Measurements from ENCODE around the gene SIK3. TPM values are rescaled to one million over a fixed set of nuclear protein-coding genes. Genes with fewer than 3 reads are reported as not detected.

SIK3 gene
- total and polyA plus RNA-seq, 2 experiments from 2014 or later, result 6.1 to 33.9 TPM

DNA sequence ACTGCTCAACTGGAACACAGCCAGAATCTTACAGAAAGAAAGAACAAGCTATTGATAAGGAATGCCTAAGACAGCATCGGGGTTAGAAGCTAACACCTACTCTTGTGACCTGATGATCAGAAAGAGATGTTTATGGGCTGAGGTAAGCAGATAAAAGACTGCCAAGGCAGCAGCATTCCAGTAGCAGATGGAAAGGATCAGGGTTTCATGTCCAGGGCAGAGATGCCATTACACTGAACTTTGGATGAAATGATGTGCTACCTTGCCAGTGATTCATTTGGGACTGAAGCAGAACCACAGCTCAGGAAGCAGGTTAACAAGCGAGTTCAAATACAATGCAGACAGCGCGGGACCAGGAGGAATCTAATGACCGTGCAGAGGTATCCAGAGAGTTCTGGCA, 233.7 kb downstream of the SIK3 start:
- Mint-ChIP-seq H3K27ac (no peak overlapping the region), H3K27me3 (ENCODE audit: insufficient read depth, low read depth, poor library complexity) (no peaks in the 10 kb centered on the region)

DNA sequence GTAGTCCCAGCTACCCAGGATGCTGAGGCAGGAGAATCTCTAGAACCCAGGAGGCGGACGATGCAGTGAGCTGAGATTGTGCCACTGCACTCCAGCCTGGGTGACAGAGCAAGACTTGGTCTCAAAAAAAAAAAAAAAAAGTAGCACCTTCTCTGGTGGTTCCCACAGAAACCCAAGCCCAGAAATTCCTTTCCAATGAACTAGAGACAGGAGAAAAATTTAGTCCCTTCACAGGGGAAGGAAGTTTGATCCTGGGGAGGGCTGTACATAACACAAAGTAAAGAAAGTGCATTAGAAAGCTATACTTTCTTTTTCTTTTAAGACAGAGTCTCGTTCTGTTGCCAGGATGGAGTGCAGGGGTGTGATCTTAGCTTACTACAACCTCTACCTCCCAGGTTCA, 235.3 kb downstream of the SIK3 start:
- H3K27me3 Mint-ChIP-seq (ENCODE audit: insufficient read depth, low read depth, poor library complexity), result peaks cover 2% of the 10 kb centered on the region
- H3K4me3 Mint-ChIP-seq, result no peak overlapping the region
- Histone ChIP-seq H4K20me1 (replicated peaks; ENCODE audit: insufficient read depth) (no peaks in the 10 kb centered on the region), H3K9me2 (ENCODE audit: insufficient read depth) (no peaks in the 10 kb centered on the region), H3K4me2 (no peak overlapping the region), H2AFZ (no peak overlapping the region), H3K36me3 (ENCODE audit: insufficient read depth) (peaks cover 28% of the 10 kb centered on the region), H3K79me2 (replicated peaks; ENCODE audit: insufficient read depth) (no peaks in the 10 kb centered on the region), H3F3A (replicated peaks; ENCODE audit: low read depth) (no peaks in the 10 kb centered on the region), H3K27ac (ENCODE audit: low read depth) (no peak overlapping the region), H3K4me1 (ENCODE audit: insufficient read depth) (no peaks in the 10 kb centered on the region), H3K4me3 (no peak overlapping the region), H3K27me3 (ENCODE audit: insufficient read depth) (no peaks in the 10 kb centered on the region)
- H3K36me3 Mint-ChIP-seq (ENCODE audit: low read depth), result peaks cover 38% of the 10 kb centered on the region
- DNase-seq (ENCODE audit: low spot score) (no peak), ATAC-seq (no peak)
- H3K4me1 Mint-ChIP-seq, result no peaks in the 10 kb centered on the region
- no peak overlapping the region for H3K27ac Mint-ChIP-seq
- H3K9me3 Mint-ChIP-seq, result no peaks in the 10 kb centered on the region
- TF ChIP-seq, protein P1, sequence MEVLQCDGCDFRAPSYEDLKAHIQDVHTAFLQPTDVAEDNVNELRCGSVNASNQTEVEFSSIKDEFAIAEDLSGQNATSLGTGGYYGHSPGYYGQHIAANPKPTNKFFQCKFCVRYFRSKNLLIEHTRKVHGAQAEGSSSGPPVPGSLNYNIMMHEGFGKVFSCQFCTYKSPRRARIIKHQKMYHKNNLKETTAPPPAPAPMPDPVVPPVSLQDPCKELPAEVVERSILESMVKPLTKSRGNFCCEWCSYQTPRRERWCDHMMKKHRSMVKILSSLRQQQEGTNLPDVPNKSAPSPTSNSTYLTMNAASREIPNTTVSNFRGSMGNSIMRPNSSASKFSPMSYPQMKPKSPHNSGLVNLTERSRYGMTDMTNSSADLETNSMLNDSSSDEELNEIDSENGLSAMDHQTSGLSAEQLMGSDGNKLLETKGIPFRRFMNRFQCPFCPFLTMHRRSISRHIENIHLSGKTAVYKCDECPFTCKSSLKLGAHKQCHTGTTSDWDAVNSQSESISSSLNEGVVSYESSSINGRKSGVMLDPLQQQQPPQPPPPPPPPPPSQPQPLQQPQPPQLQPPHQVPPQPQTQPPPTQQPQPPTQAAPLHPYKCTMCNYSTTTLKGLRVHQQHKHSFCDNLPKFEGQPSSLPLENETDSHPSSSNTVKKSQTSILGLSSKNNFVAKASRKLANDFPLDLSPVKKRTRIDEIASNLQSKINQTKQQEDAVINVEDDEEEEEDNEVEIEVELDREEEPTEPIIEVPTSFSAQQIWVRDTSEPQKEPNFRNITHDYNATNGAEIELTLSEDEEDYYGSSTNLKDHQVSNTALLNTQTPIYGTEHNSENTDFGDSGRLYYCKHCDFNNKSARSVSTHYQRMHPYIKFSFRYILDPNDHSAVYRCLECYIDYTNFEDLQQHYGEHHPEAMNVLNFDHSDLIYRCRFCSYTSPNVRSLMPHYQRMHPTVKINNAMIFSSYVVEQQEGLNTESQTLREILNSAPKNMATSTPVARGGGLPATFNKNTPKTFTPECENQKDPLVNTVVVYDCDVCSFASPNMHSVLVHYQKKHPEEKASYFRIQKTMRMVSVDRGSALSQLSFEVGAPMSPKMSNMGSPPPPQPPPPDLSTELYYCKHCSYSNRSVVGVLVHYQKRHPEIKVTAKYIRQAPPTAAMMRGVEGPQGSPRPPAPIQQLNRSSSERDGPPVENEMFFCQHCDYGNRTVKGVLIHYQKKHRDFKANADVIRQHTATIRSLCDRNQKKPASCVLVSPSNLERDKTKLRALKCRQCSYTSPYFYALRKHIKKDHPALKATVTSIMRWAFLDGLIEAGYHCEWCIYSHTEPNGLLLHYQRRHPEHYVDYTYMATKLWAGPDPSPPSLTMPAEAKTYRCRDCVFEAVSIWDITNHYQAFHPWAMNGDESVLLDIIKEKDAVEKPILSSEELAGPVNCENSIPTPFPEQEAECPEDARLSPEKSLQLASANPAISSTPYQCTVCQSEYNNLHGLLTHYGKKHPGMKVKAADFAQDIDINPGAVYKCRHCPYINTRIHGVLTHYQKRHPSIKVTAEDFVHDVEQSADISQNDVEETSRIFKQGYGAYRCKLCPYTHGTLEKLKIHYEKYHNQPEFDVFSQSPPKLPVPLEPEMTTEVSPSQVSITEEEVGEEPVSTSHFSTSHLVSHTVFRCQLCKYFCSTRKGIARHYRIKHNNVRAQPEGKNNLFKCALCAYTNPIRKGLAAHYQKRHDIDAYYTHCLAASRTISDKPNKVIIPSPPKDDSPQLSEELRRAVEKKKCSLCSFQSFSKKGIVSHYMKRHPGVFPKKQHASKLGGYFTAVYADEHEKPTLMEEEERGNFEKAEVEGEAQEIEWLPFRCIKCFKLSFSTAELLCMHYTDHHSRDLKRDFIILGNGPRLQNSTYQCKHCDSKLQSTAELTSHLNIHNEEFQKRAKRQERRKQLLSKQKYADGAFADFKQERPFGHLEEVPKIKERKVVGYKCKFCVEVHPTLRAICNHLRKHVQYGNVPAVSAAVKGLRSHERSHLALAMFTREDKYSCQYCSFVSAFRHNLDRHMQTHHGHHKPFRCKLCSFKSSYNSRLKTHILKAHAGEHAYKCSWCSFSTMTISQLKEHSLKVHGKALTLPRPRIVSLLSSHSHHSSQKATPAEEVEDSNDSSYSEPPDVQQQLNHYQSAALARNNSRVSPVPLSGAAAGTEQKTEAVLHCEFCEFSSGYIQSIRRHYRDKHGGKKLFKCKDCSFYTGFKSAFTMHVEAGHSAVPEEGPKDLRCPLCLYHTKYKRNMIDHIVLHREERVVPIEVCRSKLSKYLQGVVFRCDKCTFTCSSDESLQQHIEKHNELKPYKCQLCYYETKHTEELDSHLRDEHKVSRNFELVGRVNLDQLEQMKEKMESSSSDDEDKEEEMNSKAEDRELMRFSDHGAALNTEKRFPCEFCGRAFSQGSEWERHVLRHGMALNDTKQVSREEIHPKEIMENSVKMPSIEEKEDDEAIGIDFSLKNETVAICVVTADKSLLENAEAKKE (CRISPR knock-in tag; IDR thresholded peaks at IDR 0.05), result no peak
- TF ChIP-seq POLR2AphosphoS5 (IDR thresholded peaks at IDR 0.05; ENCODE audit: low read depth), result no peak
- no peak for TF ChIP-seq CREB1 (CRISPR knock-in tag; IDR thresholded peaks at IDR 0.05; ENCODE audit: low read depth)
- no peak for TF ChIP-seq ZNF114 (CRISPR knock-in tag; IDR thresholded peaks at IDR 0.05)
- TF ChIP-seq EZH2 (IDR thresholded peaks at IDR 0.05; ENCODE audit: low read depth, unreplicated experiment), result no peak
- no peak for TF ChIP-seq JUNB (IDR thresholded peaks at IDR 0.05; ENCODE audit: unreplicated experiment)
- no peak for TF ChIP-seq ZNF331 (CRISPR knock-in tag; IDR thresholded peaks at IDR 0.05; ENCODE audit: low read depth)
- TF ChIP-seq, protein P2, sequence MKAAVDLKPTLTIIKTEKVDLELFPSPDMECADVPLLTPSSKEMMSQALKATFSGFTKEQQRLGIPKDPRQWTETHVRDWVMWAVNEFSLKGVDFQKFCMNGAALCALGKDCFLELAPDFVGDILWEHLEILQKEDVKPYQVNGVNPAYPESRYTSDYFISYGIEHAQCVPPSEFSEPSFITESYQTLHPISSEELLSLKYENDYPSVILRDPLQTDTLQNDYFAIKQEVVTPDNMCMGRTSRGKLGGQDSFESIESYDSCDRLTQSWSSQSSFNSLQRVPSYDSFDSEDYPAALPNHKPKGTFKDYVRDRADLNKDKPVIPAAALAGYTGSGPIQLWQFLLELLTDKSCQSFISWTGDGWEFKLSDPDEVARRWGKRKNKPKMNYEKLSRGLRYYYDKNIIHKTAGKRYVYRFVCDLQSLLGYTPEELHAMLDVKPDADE (IDR thresholded peaks at IDR 0.05), result no peak
- TF ChIP-seq NANOG (IDR thresholded peaks at IDR 0.05; ENCODE audit: borderline replicate concordance), result no peak
- TF ChIP-seq STAT1 (IDR thresholded peaks at IDR 0.05; ENCODE audit: unreplicated experiment), result no peak
- TF ChIP-seq EZH2phosphoT487 (IDR thresholded peaks at IDR 0.05; ENCODE audit: unreplicated experiment), result no peak
- TF ChIP-seq, protein P3, sequence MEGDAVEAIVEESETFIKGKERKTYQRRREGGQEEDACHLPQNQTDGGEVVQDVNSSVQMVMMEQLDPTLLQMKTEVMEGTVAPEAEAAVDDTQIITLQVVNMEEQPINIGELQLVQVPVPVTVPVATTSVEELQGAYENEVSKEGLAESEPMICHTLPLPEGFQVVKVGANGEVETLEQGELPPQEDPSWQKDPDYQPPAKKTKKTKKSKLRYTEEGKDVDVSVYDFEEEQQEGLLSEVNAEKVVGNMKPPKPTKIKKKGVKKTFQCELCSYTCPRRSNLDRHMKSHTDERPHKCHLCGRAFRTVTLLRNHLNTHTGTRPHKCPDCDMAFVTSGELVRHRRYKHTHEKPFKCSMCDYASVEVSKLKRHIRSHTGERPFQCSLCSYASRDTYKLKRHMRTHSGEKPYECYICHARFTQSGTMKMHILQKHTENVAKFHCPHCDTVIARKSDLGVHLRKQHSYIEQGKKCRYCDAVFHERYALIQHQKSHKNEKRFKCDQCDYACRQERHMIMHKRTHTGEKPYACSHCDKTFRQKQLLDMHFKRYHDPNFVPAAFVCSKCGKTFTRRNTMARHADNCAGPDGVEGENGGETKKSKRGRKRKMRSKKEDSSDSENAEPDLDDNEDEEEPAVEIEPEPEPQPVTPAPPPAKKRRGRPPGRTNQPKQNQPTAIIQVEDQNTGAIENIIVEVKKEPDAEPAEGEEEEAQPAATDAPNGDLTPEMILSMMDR (conservative IDR thresholded peaks at IDR 0.05; ENCODE audit: low read depth in 2 of 2), result no peak

More for the DNA sequence above, 233.7 kb downstream of the SIK3 start:
- Histone ChIP-seq H3K4me3 (no peak overlapping the region), H3K79me2 (replicated peaks; ENCODE audit: insufficient read depth) (no peaks in the 10 kb centered on the region), H4K20me1 (replicated peaks; ENCODE audit: insufficient read depth) (no peaks in the 10 kb centered on the region), H3K9me2 (ENCODE audit: insufficient read depth) (no peaks in the 10 kb centered on the region), H3F3A (replicated peaks; ENCODE audit: low read depth) (no peaks in the 10 kb centered on the region), H3K4me1 (ENCODE audit: insufficient read depth) (no peaks in the 10 kb centered on the region), H3K27ac (ENCODE audit: low read depth) (no peak overlapping the region), H3K4me2 (no peak overlapping the region), H3K27me3 (ENCODE audit: insufficient read depth) (no peaks in the 10 kb centered on the region), H2AFZ (no peak overlapping the region), H3K36me3 (ENCODE audit: insufficient read depth) (peaks cover 27% of the 10 kb centered on the region)
- H3K36me3 Mint-ChIP-seq (ENCODE audit: low read depth), result peaks cover 32% of the 10 kb centered on the region
- no peaks in the 10 kb centered on the region for H3K9me3 Mint-ChIP-seq
- H3K4me1 Mint-ChIP-seq, result no peaks in the 10 kb centered on the region
- H3K4me3 Mint-ChIP-seq, result no peak overlapping the region
- ATAC-seq, result no peak
- TF ChIP-seq CREB1 (CRISPR knock-in tag; IDR thresholded peaks at IDR 0.05; ENCODE audit: low read depth), result no peak
- DNase-seq (ENCODE audit: low spot score), result no peak

Data from GM23338 (cell line).